ENCODE results near the gene TRPM1. TPM values are rescaled to one million over a fixed set of nuclear protein-coding genes. Genes with fewer than 3 reads are reported as not detected.
A peak's percentile ranks its signal among the peaks of the same experiment; 100 is the strongest.

The TRPM1 gene
- total and polyA plus RNA-seq, 2 donors (not counting 1 experiment from before 2014, with no cell fraction given) = not detected

DNA sequence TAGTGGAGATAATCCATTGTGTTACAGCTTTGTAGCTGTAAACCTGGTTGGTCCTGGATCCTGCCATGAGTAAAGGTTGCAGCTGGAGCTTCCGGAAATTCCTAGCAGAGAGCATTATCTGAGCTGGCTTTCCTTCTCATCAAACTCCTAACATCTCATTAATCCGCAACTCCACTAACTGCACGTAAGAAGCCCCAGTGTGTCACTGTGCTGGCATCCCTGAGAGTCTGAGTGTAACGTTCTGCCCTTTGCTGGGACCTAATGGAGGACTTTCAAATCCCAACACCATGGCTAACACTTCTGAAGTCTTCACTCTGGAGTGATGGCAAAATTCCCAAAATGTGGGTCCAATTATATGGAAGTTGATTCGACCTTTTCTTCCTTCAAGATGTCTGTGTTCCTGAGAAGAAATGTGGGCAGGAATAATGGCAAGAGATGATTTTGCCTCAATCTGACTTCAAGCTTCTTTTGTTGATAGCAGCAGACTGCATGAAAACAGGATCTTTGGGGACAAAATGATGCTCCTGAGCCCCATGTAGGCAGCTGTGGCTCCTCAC, 9.6 kb upstream of the TRPM1 start:
- H3K36me3 ChIP-seq (ENCODE audit: control insufficient read depth, insufficient read depth, low read length) = no peaks in the 10 kb centered on the region

DNA sequence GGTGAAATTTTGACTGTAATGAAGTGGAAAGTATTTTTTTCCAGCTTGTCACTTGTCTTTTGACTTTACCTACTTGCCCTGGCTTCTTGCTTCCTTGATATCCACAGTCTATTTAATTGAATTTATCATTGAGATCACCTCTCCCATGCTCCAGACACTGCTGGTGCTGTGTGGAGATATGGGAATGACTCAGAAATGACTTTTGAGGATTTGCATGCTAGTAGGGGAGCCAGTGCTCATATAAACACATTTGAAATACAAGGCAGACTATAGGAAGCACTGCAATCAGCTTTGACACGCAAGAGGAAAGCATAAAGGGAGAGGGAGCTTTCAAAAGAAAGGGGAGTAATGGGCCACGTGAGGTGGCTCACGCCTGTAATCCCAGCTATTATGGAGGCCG, 7.3 kb upstream of the TRPM1 start:
- Histone ChIP-seq H3K79me2 (ENCODE audit: control insufficient read depth, insufficient read depth, low read length) (no peaks in the 10 kb centered on the region), H3K27me3 (ENCODE audit: control insufficient read depth, insufficient read depth, low read length) (no peaks in the 10 kb centered on the region), H3K36me3 (ENCODE audit: control insufficient read depth, insufficient read depth, low read length) (no peaks in the 10 kb centered on the region), H3K9me3 (ENCODE audit: control insufficient read depth, insufficient read depth, low read depth, low read length) (no peaks in the 10 kb centered on the region), H3K4me1 (ENCODE audit: control insufficient read depth, extremely low read depth, insufficient read depth, low read length) (no peaks in the 10 kb centered on the region), H3K4me3 (replicated peaks in 1 of 4; ENCODE audit: control extremely low read depth in 1 of 4, insufficient read depth in 1 of 4, low read depth in 3 of 4, low read length in 4 of 4) (no peak overlapping the region), H4K20me1 (ENCODE audit: control insufficient read depth, extremely low read depth, insufficient read depth, low read length) (no peaks in the 10 kb centered on the region), H3K9ac (ENCODE audit: insufficient read depth, low read length) (no peak overlapping the region), H2AFZ (ENCODE audit: low read length) (no peak overlapping the region), H3K4me2 (ENCODE audit: extremely low read depth, insufficient read depth, low read length) (no peak overlapping the region), H3K27ac (ENCODE audit: insufficient read depth, low read length) (no peak overlapping the region)
- no peak for TF ChIP-seq EZH2 (IDR thresholded peaks at IDR 0.05; ENCODE audit: low read length, missing control alignments)
- TF ChIP-seq, protein P1, sequence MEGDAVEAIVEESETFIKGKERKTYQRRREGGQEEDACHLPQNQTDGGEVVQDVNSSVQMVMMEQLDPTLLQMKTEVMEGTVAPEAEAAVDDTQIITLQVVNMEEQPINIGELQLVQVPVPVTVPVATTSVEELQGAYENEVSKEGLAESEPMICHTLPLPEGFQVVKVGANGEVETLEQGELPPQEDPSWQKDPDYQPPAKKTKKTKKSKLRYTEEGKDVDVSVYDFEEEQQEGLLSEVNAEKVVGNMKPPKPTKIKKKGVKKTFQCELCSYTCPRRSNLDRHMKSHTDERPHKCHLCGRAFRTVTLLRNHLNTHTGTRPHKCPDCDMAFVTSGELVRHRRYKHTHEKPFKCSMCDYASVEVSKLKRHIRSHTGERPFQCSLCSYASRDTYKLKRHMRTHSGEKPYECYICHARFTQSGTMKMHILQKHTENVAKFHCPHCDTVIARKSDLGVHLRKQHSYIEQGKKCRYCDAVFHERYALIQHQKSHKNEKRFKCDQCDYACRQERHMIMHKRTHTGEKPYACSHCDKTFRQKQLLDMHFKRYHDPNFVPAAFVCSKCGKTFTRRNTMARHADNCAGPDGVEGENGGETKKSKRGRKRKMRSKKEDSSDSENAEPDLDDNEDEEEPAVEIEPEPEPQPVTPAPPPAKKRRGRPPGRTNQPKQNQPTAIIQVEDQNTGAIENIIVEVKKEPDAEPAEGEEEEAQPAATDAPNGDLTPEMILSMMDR (conservative IDR thresholded peaks at IDR 0.05 in 1 of 2, IDR thresholded peaks at IDR 0.05 in 1 of 2; ENCODE audit: low read depth in 1 of 2, low read length in 2 of 2) = no peak
- peak in 1 of 2 donors; percentile 21 for DNase-seq (ENCODE audit: low read depth in 2 of 2)

More for the DNA sequence above, 9.6 kb upstream of the TRPM1 start:
- H3K9me3 ChIP-seq (ENCODE audit: control insufficient read depth, insufficient read depth, low read depth, low read length) = no peaks in the 10 kb centered on the region
- H3K27ac ChIP-seq (ENCODE audit: insufficient read depth, low read length) = no peak overlapping the region
- TF ChIP-seq EZH2 (IDR thresholded peaks at IDR 0.05; ENCODE audit: low read length, missing control alignments) = no peak
- TF ChIP-seq, protein P1 (conservative IDR thresholded peaks at IDR 0.05 in 1 of 2, IDR thresholded peaks at IDR 0.05 in 1 of 2; ENCODE audit: low read depth in 1 of 2, low read length in 2 of 2) = no peak
- no peaks in the 10 kb centered on the region for H3K79me2 ChIP-seq (ENCODE audit: control insufficient read depth, insufficient read depth, low read length)
- H3K4me2 ChIP-seq (ENCODE audit: extremely low read depth, insufficient read depth, low read length) = no peak overlapping the region
- no peaks in the 10 kb centered on the region for H3K27me3 ChIP-seq (ENCODE audit: control insufficient read depth, insufficient read depth, low read length)
- DNase-seq (ENCODE audit: low read depth in 2 of 2) = peak in 1 of 2 donors; percentile 10
- no peak overlapping the region for H3K9ac ChIP-seq (ENCODE audit: insufficient read depth, low read length)
- H2AFZ ChIP-seq (ENCODE audit: low read length) = no peak overlapping the region
- H4K20me1 ChIP-seq (ENCODE audit: control insufficient read depth, extremely low read depth, insufficient read depth, low read length) = no peaks in the 10 kb centered on the region
- H3K4me3 ChIP-seq (replicated peaks in 1 of 4; ENCODE audit: control extremely low read depth in 1 of 4, insufficient read depth in 1 of 4, low read depth in 3 of 4, low read length in 4 of 4) = no peak overlapping the region
- H3K4me1 ChIP-seq (ENCODE audit: control insufficient read depth, extremely low read depth, insufficient read depth, low read length) = no peaks in the 10 kb centered on the region

DNA sequence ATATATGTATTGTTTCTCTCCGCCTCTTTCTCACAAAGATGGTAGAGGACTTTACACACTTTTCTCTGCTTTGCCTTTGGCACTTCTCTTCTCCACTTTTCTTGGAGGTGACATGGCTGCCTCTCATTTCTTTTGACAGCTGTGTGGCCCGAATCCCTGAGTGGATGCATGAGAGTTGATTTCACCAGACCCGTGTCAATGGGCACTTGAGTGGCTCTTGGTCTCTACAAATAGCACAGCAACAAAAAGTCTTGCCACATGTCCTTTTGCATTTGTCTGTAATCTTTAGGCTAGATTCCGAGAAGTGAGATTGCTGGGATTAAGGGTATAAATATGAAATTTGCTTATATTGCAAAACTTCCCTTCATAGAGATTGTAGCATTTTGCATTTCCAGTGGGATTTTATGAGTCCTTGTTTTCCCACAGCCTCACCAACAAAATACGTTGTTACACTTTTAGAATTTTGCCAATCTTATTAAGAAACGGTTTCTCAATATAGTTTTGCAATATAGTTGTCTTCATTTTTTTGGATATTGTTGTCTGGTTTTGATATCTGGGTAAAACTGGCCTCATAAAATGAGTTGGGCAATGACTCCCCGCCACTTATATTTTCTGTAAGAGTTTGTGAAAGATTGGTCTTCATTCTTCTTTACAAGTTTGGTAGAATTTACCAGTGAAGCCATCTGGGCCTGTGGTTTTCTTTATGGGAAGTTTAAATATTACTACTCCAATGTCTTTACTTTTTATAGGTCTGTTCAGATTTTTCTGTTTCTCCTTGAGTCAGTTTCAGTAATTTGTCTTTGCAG, 5.2 kb upstream of the TRPM1 start:
- H3K4me3 ChIP-seq (replicated peaks in 1 of 4; ENCODE audit: control extremely low read depth in 1 of 4, insufficient read depth in 1 of 4, low read depth in 3 of 4, low read length in 4 of 4) = no peak overlapping the region
- no peaks in the 10 kb centered on the region for H3K36me3 ChIP-seq (ENCODE audit: control insufficient read depth, insufficient read depth, low read length)
- H3K27me3 ChIP-seq (ENCODE audit: control insufficient read depth, insufficient read depth, low read length) = no peaks in the 10 kb centered on the region
- no peak overlapping the region for H2AFZ ChIP-seq (ENCODE audit: low read length)
- no peak for DNase-seq (ENCODE audit: low read depth in 2 of 2)
- no peak overlapping the region for H3K4me2 ChIP-seq (ENCODE audit: extremely low read depth, insufficient read depth, low read length)
- H3K9ac ChIP-seq (ENCODE audit: insufficient read depth, low read length) = no peak overlapping the region
- H4K20me1 ChIP-seq (ENCODE audit: control insufficient read depth, extremely low read depth, insufficient read depth, low read length) = no peaks in the 10 kb centered on the region
- H3K9me3 ChIP-seq (ENCODE audit: control insufficient read depth, insufficient read depth, low read depth, low read length) = no peaks in the 10 kb centered on the region
- no peak for TF ChIP-seq EZH2 (IDR thresholded peaks at IDR 0.05; ENCODE audit: low read length, missing control alignments)
- TF ChIP-seq, protein P1 (conservative IDR thresholded peaks at IDR 0.05 in 1 of 2, IDR thresholded peaks at IDR 0.05 in 1 of 2; ENCODE audit: low read depth in 1 of 2, low read length in 2 of 2) = no peak
- no peaks in the 10 kb centered on the region for H3K79me2 ChIP-seq (ENCODE audit: control insufficient read depth, insufficient read depth, low read length)
- no peaks in the 10 kb centered on the region for H3K4me1 ChIP-seq (ENCODE audit: control insufficient read depth, extremely low read depth, insufficient read depth, low read length)
- H3K27ac ChIP-seq (ENCODE audit: insufficient read depth, low read length) = no peak overlapping the region

Measured in fibroblast of lung (primary cell).